IPS-15b (cell line): Measurements from ENCODE around the gene PDILT.
"Not testable (repeated sequence)": the region's sequence is repeated elsewhere in the genome, so short reads cannot be mapped to it uniquely, and the experiment has no call there.

Experiments
- H3K27me3 ChIP-seq: one replicate; pipeline ENCODE4 v1.6.1; 2013; ENCODE audit warnings: low read length; ENCODE audit not compliant: control insufficient read depth, insufficient read depth
- H3K36me3 ChIP-seq: one replicate; pipeline ENCODE4 v1.6.1; 2013; ENCODE audit warnings: low read length; ENCODE audit not compliant: control insufficient read depth, insufficient read depth
- H3K4me1 ChIP-seq: one replicate; pipeline ENCODE4 v1.6.1; 2013; ENCODE audit warnings: mild to moderate bottlenecking, low read length; ENCODE audit not compliant: control insufficient read depth, insufficient read depth
- H3K4me3 ChIP-seq: one replicate; pipeline ENCODE4 v1.5.1; 2013; ENCODE audit warnings: low read depth, low read length
- H3K9ac ChIP-seq: one replicate; pipeline ENCODE4 v1.6.1; 2013; ENCODE audit warnings: low read depth, mild to moderate bottlenecking, low read length
- H3K9me3 ChIP-seq: one replicate; pipeline ENCODE4 v1.6.1; 2013; ENCODE audit warnings: mild to moderate bottlenecking, low read length; ENCODE audit not compliant: control insufficient read depth, insufficient read depth

The PDILT gene

GRCh38 chr16:20427401-20427797 is 22.9 kb upstream of the PDILT start:
- H3K4me1 ChIP-seq, H3K36me3 ChIP-seq, H3K27me3 ChIP-seq, H3K9me3 ChIP-seq, H3K4me3 ChIP-seq, H3K9ac ChIP-seq: not testable (repeated sequence)

- H3K27me3 ChIP-seq: no peaks in the 10 kb centered on the region
- no peak overlapping the region for H3K9ac ChIP-seq
- no peaks in the 10 kb centered on the region for H3K36me3 ChIP-seq
- no peak overlapping the region for H3K4me3 ChIP-seq
- H3K9me3 ChIP-seq: no peaks in the 10 kb centered on the region
- H3K4me1 ChIP-seq: no peaks in the 10 kb centered on the region
These were observed 19.8 kb upstream of the PDILT start for GRCh38 chr16:20424129-20424866.

GRCh38 chr16:20423772-20424128 is 19.2 kb upstream of the PDILT start:
- not testable (repeated sequence) for H3K36me3 ChIP-seq, H3K4me3 ChIP-seq, H3K4me1 ChIP-seq, H3K9ac ChIP-seq, H3K27me3 ChIP-seq, H3K9me3 ChIP-seq

- H3K27me3 ChIP-seq, H3K36me3 ChIP-seq: not testable (repeated sequence)
These were observed 17.2 kb upstream of the PDILT start for GRCh38 chr16:20421748-20422147.

GRCh38 chr16:20419093-20419492 is 14.6 kb upstream of the PDILT start:
- H3K36me3 ChIP-seq, H3K27me3 ChIP-seq, H3K9me3 ChIP-seq, H3K4me1 ChIP-seq, H3K9ac ChIP-seq, H3K4me3 ChIP-seq: not testable (repeated sequence)

More at GRCh38 chr16:20421748-20422147, 17.2 kb upstream of the PDILT start:
- not testable (repeated sequence) for H3K4me1 ChIP-seq, H3K4me3 ChIP-seq, H3K9me3 ChIP-seq, H3K9ac ChIP-seq

GRCh38 chr16:20415541-20415940 is 11.0 kb upstream of the PDILT start:
- no peaks in the 10 kb centered on the region for H3K4me1 ChIP-seq
- no peak overlapping the region for H3K9ac ChIP-seq
- no peaks in the 10 kb centered on the region for H3K36me3 ChIP-seq
- no peaks in the 10 kb centered on the region for H3K27me3 ChIP-seq
- H3K4me3 ChIP-seq: no peak overlapping the region
- H3K9me3 ChIP-seq: no peaks in the 10 kb centered on the region

GRCh38 chr16:20411055-20411454 is 6.5 kb upstream of the PDILT start:
- no peaks in the 10 kb centered on the region for H3K36me3 ChIP-seq
- no peak overlapping the region for H3K9ac ChIP-seq
- no peaks in the 10 kb centered on the region for H3K9me3 ChIP-seq
- no peak overlapping the region for H3K4me3 ChIP-seq
- no peaks in the 10 kb centered on the region for H3K4me1 ChIP-seq
- no peaks in the 10 kb centered on the region for H3K27me3 ChIP-seq

GRCh38 chr16:20410121-20410723 is 5.7 kb upstream of the PDILT start:
- no peaks in the 10 kb centered on the region for H3K4me1 ChIP-seq
- H3K4me3 ChIP-seq: no peak overlapping the region
- H3K9me3 ChIP-seq: no peaks in the 10 kb centered on the region
- no peak overlapping the region for H3K9ac ChIP-seq
- no peaks in the 10 kb centered on the region for H3K36me3 ChIP-seq
- H3K27me3 ChIP-seq: no peaks in the 10 kb centered on the region

GRCh38 chr16:20409398-20410120 is 5.0 kb upstream of the PDILT start, which contains the start of gene ACSM5:
Gene ACSM5 (plus strand): TSS chr16:20409534. CDS start chr16:20411485, 1,951 bp downstream.
- Histone ChIP-seq H3K4me3 (no peak within 1 kb of the TSS), H3K9me3 (no peaks in the 10 kb centered on the region), H3K9ac (no peak within 1 kb of the TSS), H3K36me3 (no peaks in the 10 kb centered on the region), H3K4me1 (no peaks in the 10 kb centered on the region), H3K27me3 (no peaks in the 10 kb centered on the region)

GRCh38 chr16:20402651-20403050 is 1.9 kb downstream of the PDILT start:
- Histone ChIP-seq H3K4me3 (no peak overlapping the region), H3K9me3 (no peaks in the 10 kb centered on the region)

GRCh38 chr16:20401475-20402016 is 3.0 kb downstream of the PDILT start:
- Histone ChIP-seq H3K36me3 (no peaks in the 10 kb centered on the region), H3K9me3 (no peaks in the 10 kb centered on the region), H3K4me3 (no peak overlapping the region), H3K9ac (no peak overlapping the region), H3K4me1 (no peaks in the 10 kb centered on the region), H3K27me3 (no peaks in the 10 kb centered on the region)

More at GRCh38 chr16:20402651-20403050, 1.9 kb downstream of the PDILT start:
- Histone ChIP-seq H3K27me3 (no peaks in the 10 kb centered on the region), H3K4me1 (no peaks in the 10 kb centered on the region), H3K9ac (no peak overlapping the region), H3K36me3 (no peaks in the 10 kb centered on the region)

- Histone ChIP-seq H3K9me3 (no peaks in the 10 kb centered on the region), H3K27me3 (no peaks in the 10 kb centered on the region), H3K36me3 (no peaks in the 10 kb centered on the region), H3K4me3 (no peak overlapping the region), H3K9ac (no peak overlapping the region), H3K4me1 (no peaks in the 10 kb centered on the region)
These were observed 3.5 kb downstream of the PDILT start for GRCh38 chr16:20401066-20401465.
